Measurements from ENCODE around the gene STON2. TPM values are rescaled to one million over a fixed set of nuclear protein-coding genes. Genes with fewer than 3 reads are reported as not detected.
A peak's percentile ranks its signal among the peaks of the same experiment; 100 is the strongest.

The STON2 gene
- total RNA-seq, 1 experiment from 2014 or later = 0.36 TPM

DNA sequence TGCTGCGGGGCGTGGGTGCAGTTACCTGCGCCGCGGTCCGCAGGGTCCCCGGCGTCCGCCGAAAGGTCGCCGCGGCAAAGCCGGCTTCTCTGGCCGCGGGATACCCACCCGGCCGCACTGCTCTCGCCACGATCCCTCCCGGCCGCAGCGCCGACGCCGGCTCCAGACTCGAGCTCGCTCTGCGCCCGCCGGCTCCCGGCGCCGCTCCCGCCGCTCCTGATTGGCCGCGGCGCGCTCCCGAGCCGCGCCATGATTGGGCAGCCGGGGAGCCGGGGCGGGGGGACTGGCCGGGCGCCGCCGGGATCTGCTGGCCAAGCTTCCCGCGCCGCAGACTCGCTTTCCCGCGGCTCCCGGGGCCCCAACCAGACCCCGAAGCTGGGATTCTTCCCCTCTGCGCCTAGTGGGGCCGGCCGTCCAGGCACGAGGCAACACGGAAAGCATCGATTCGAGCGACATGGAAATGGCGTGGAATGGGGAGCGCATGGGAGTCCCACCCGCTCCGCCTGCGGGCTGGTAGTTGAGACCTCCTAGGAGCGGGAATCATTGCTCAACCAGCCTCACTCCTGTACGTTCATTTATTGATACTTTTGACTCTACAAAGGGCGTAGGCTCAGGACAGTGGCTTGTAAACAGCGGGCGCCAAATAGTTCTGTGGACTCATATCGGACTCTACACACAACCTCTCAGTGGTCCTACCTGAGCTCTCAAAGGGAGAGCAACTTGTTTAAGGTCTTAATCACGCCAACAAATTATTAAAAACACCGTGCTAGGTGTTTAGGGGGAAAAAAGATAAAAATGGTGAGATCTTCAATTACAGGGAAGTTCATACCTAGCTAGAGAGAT lies 36.4 kb upstream of the STON2 start:
- CTCF ChIA-PET = no interaction called here
- BruUV-seq (replicated peaks) = no TSS peak
- TF ChIP-seq SIN3A (IDR thresholded peaks at IDR 0.05; ENCODE audit: borderline replicate concordance, insufficient read depth, low read depth, low read length) (no peak), POLR2AphosphoS5 (IDR thresholded peaks at IDR 0.05; ENCODE audit: low read depth, low read length) (no peak), TCF7L2 (IDR thresholded peaks at IDR 0.05; ENCODE audit: low read depth, low read length) (no peak)
- TF ChIP-seq, protein P1, sequence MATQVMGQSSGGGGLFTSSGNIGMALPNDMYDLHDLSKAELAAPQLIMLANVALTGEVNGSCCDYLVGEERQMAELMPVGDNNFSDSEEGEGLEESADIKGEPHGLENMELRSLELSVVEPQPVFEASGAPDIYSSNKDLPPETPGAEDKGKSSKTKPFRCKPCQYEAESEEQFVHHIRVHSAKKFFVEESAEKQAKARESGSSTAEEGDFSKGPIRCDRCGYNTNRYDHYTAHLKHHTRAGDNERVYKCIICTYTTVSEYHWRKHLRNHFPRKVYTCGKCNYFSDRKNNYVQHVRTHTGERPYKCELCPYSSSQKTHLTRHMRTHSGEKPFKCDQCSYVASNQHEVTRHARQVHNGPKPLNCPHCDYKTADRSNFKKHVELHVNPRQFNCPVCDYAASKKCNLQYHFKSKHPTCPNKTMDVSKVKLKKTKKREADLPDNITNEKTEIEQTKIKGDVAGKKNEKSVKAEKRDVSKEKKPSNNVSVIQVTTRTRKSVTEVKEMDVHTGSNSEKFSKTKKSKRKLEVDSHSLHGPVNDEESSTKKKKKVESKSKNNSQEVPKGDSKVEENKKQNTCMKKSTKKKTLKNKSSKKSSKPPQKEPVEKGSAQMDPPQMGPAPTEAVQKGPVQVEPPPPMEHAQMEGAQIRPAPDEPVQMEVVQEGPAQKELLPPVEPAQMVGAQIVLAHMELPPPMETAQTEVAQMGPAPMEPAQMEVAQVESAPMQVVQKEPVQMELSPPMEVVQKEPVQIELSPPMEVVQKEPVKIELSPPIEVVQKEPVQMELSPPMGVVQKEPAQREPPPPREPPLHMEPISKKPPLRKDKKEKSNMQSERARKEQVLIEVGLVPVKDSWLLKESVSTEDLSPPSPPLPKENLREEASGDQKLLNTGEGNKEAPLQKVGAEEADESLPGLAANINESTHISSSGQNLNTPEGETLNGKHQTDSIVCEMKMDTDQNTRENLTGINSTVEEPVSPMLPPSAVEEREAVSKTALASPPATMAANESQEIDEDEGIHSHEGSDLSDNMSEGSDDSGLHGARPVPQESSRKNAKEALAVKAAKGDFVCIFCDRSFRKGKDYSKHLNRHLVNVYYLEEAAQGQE (IDR thresholded peaks at IDR 0.05; ENCODE audit: insufficient read depth in 1 of 2, low read depth in 2 of 2, low read length in 1 of 2) = no peak
- TF ChIP-seq, protein P2, sequence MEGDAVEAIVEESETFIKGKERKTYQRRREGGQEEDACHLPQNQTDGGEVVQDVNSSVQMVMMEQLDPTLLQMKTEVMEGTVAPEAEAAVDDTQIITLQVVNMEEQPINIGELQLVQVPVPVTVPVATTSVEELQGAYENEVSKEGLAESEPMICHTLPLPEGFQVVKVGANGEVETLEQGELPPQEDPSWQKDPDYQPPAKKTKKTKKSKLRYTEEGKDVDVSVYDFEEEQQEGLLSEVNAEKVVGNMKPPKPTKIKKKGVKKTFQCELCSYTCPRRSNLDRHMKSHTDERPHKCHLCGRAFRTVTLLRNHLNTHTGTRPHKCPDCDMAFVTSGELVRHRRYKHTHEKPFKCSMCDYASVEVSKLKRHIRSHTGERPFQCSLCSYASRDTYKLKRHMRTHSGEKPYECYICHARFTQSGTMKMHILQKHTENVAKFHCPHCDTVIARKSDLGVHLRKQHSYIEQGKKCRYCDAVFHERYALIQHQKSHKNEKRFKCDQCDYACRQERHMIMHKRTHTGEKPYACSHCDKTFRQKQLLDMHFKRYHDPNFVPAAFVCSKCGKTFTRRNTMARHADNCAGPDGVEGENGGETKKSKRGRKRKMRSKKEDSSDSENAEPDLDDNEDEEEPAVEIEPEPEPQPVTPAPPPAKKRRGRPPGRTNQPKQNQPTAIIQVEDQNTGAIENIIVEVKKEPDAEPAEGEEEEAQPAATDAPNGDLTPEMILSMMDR (IDR thresholded peaks at IDR 0.05) = no peak

DNA sequence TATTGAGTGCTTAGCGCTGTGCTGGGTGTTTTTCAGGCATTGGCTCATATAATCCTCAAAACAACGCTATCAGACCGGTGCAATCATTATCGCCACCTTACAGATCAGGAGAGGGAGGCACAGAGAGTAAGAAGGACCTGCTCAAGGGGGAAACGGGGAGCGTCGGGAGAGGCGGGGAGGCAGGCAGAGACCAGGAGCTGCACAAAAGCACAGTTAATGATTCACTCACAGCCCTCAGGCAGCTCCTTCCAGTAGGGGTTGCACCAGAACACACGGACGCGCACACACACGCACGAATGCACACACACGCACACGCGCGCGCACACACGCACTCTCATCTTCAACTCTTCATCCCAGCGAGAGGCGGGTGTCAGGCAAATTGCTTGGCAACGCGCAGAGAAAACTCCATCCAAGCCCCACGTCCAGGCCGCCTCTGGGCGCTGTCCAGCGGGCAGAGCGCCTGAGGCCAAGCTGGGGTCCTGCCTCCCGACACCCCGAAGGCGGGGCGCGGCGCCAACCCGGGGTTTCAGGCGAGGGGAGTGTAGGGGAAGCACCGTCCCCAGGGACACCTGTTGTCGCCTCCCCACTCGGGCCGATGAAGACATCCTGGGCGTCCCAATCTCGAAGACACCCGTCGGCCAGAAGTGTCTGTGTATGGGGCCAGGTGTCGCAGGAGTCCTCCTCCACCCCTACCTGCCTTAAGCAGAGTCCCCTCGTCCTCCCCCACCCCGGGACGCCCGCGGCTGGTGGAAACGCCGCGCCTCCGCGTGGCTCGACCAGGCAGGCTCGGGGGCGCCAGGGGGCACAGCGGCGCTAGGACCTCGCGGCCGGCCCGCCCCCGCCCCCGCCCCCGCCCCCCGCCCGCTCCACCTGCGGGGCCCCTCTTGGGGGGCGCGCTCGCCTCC lies 35.5 kb upstream of the STON2 start:
- ATAC-seq (peak; percentile 64), DNase-seq (ENCODE audit: low read depth, low spot score) (no peak)
- BruUV-seq (replicated peaks) = no TSS peak
- no peak overlapping the region for H3K27ac ChIP-seq (ENCODE audit: low read length)
- intact Hi-C loops (cut with micrococcal nuclease; ENCODE audit: unreplicated experiment) = no loop called here
- H3K36me3 ChIP-seq (ENCODE audit: control insufficient read depth, insufficient read depth, low read length) = no peaks in the 10 kb centered on the region
- H3K27me3 ChIP-seq (ENCODE audit: control insufficient read depth, insufficient read depth, low read length) = peaks cover 26% of the 10 kb centered on the region
- H3K9me3 ChIP-seq (ENCODE audit: control insufficient read depth, insufficient read depth, low read depth, low read length) = no peaks in the 10 kb centered on the region
- TF ChIP-seq POLR2AphosphoS5 (IDR thresholded peaks at IDR 0.05; ENCODE audit: low read depth, low read length) (no peak), SIN3A (IDR thresholded peaks at IDR 0.05; ENCODE audit: borderline replicate concordance, insufficient read depth, low read depth, low read length) (no peak), TCF7L2 (IDR thresholded peaks at IDR 0.05; ENCODE audit: low read depth, low read length) (no peak)
- TF ChIP-seq, protein P1 (IDR thresholded peaks at IDR 0.05; ENCODE audit: insufficient read depth in 1 of 2, low read depth in 2 of 2, low read length in 1 of 2) = peak; percentile 74 to 82
- TF ChIP-seq, protein P2 (IDR thresholded peaks at IDR 0.05) = no peak
- in situ Hi-C loops (cut with HindIII; ENCODE audit: low pct_unique_long_range_greater_than_20kb, low sequenced_read_pairs) = no loop called here
- POLR2A ChIA-PET = no interaction called here
- CTCF ChIA-PET = no interaction called here
- H3K4me1 ChIP-seq (ENCODE audit: control insufficient read depth, insufficient read depth, low read length) = no peaks in the 10 kb centered on the region; the same call in 1 of the 2 replicates
- H3K4me3 ChIP-seq (ENCODE audit: low read depth in 2 of 2, low read length in 2 of 2) = peak overlapping the region; percentile 35 to 38

More for the DNA sequence above, 36.4 kb upstream of the STON2 start:
- POLR2A ChIA-PET = no interaction called here
- ATAC-seq (peak; percentile 97), DNase-seq (ENCODE audit: low read depth, low spot score) (no peak)
- H3K9me3 ChIP-seq (ENCODE audit: control insufficient read depth, insufficient read depth, low read depth, low read length) = no peaks in the 10 kb centered on the region
- H3K36me3 ChIP-seq (ENCODE audit: control insufficient read depth, insufficient read depth, low read length) = no peaks in the 10 kb centered on the region
- in situ Hi-C loops (cut with HindIII; ENCODE audit: low pct_unique_long_range_greater_than_20kb, low sequenced_read_pairs) = no loop called here
- H3K27ac ChIP-seq (ENCODE audit: low read length) = no peak overlapping the region
- H3K4me3 ChIP-seq (ENCODE audit: low read depth in 2 of 2, low read length in 2 of 2) = peak overlapping the region; percentile 38 to 50
- no peaks in the 10 kb centered on the region; the same call in 1 of the 2 replicates for H3K4me1 ChIP-seq (ENCODE audit: control insufficient read depth, insufficient read depth, low read length)
- peaks cover 26% of the 10 kb centered on the region for H3K27me3 ChIP-seq (ENCODE audit: control insufficient read depth, insufficient read depth, low read length)
- intact Hi-C loops (cut with micrococcal nuclease; ENCODE audit: unreplicated experiment) = no loop called here
